ENCODE measurements around the gene EGFR.

Gene EGFR

DNA sequence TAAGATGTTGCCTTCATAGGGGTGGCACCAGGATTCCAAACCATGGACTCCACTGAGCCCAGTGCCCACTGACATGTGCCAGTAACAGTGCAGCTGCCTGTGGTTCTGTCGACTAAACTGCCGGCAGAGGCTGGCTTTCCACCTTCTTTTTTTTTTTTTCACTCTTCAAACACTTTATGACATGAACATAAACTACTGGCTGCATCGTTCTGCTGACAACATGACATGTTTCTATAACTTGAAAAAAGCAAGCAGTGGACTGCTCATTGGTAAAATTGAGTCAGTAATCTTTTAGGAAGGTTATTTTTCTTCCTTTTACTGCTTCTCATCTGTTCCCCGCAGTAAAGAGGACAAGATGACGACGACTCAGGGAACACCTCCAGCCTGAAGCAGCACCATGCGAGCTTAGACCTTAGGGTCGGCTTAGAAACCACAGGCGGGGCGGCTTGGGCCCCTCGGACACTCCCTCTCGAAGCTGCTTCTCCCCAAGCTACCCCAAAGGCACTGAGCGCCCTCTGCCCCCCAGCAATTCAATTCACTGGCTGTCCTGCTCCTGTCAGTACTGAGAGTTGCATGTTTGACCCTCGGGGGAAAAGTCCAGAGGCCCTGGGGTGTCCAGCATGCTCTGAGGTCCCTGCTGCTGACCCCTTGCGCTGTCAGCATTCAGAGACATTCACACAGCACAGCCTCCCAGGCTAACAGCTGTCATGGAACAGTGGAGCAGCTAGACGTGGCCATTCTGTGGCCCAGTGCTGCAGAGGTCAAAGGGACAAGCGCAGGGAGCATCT, 112.5 kb downstream of the EGFR start:
- DNase-seq: no peak

DNA sequence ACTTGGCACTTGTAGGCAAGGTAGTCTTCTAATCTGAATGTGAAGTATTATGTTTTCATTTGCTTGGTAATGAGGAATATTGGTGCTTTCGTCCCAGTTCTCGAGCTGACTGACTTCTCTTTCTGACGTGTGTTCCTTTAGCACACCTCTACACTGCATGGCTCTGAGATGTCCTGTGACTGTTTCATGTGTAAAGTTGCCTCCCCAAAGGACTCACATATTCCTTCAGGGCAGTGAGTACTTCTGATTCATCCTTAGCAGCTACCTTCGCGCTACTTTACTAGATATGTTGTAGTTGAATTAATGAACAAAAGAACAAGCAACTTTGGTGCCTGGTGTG, 113.7 kb downstream of the EGFR start:
- no peak for DNase-seq

DNA sequence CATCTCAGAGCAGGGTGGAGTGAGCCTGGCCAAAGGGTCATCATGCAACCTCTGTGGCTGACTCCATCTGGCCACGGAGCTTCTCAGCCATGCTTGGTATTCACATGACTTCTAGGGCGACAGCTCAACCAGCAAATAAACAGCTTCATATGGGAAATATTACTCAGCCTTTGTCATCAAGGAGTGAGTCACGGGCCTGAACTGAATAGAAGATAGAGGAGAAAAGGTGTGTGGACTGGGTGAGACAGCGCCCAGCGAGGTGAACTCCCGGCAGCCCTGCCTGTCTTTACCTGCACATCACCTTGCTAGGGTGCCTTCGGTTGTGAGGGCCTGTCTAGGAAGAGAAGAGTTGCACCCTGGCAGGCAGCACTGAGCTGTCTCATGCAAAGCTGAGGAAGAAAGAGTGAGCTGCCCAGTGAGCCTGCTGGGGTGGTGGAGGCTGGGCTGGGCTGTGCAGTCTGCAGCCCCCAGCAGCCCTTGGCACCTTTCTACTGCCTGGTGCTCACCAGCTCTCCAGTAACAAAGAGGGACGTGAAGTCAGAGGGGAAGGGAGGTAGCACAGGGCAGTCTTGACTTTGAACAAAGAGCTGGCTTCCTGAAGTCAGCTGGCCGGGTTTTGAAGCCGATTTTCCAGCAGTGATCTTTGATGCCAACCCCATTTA, 114.2 kb downstream of the EGFR start:
- no peak for DNase-seq

DNA sequence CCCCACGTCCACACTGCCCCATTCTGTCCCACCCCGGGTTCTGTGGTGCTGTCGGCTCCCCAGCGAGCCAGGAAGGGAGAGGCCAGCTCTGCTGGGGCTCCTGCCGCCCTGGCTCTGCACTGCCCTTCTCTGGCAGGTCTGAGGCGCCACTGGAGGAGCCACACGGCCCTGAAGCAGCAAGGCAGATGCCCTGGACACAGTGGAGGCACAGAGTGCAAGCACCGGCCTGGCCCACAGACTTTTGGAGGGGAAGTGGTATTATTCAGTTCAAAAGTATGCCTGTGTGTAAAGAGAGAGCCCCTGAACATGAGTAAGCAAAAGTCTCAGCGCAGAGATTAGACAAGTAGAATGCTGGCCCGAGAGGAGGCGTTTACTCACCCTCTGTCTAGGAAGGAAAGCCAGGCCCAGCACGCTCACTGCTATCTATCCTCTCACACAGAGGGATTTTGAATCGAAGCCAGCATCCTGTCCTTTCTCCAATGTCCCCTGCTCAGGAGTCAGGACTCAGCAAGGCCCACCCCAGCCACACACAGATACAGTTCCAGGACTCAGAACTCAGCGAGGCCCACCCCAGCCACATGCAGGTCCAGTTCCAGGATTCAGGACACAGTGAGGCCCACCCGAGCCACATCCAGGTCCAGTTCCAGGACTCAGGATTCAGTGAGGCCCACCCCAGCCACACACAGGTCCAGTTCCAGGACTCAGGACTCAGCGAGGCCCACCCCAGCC, 115.0 kb downstream of the EGFR start:
- DNase-seq: no peak

DNA sequence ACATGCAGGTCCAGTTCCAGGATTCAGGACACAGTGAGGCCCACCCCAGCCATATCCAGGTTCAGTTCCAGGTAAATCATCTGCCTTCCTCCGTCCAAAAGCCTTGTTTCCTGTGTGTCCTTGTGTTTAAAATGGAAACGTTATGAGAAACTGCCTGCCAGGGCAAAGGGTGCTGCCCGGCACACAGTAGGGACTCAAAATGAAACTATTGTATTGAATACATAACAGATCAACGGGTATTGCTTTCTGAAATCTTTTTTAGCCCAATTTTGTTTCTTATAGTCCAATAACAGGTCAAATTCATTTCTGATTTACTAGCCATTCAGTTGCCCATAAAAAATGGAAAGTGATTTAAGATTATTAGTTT, 115.5 kb downstream of the EGFR start:
- DNase-seq: no peak

DNA sequence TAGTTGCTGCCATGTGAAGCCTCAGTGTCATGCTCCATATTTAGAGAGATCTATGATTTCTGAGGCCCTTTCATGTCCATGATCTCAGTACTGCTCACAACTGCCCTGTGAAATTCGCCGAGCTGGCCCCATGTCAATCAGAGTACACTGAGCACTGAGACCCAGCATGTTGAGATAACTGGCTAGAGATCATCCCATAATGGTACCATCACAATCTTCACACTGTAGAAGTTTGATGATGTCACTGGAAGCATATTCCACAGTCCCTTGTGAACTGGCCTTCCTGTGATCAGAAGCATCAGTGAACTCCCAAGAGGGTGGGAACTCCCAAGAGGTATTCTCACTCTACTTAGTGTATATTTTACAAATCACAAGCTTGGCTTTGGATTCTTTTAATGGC, 116.0 kb downstream of the EGFR start:
- no peak for DNase-seq

DNA sequence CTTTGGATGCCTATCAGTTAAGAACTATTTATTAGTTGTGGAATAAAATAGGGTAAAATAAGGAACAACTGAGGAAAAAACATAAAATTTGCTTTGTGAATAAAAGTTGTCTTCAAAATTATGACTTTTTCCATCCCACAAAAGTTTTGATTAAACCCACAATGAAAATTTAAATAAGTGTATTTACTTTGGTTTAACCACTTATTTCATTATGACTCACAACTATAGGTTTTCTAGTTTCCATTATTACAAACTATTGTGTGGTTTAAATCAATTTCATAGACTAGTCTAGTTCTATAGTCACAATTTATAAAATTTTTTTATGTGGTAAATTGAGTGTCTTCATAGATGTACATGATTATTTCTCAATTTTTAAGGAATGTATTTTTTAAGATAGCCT, 116.6 kb downstream of the EGFR start:
- DNase-seq: no peak

DNA sequence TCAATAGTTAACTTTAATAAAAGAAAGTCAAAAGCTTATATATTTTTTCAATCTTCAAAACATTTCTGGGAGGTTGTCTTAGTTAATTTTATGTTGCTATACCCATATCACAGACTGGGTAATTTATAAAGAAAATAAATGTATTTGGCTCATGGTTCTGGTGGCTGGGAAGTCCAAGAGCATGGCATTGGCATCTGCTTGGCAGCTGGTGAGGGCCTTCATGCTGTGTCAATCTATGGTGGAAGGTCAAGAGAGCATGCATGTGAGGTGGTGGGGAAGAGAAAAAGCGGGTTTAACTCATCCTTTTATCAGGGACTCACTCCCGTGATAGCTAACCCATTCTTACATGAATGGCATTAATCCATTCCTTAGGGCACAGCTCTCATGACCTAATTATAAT, 119.8 kb downstream of the EGFR start:
- DNase-seq: no peak

DNA sequence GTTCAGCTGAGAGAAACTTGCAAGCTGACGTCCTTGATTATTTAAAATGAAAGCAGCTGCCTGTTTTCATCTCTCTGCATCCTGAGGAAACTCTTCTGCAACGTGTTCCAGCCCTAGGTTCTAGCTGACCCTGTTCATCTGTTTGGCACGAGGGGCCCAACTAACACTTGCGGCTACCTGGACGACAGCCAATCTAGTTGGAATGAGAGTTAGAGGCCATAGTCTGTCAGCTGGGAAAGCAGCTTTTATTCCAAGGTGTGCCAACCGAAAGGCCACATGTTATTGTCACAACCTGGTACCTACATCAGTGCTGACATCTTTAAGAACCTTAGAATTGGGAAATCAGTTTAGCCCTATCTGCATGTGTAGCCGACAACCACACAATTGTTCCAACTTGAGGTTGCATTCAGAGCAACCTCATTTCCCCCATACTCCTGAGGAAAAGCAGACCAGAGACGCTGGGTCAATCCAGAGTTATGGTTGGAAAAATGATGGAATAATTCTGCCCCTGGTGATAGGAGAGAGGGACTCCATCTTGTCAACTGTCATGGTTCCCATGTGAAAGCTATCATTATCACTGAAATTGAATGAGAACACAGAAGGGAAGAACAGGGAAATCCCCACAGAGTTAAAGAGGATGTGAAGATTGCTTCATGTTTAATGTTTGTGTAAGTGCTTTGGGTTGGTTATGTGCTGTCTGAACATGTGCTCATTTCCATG, 121.6 kb downstream of the EGFR start:
- DNase-seq: no peak

DNA sequence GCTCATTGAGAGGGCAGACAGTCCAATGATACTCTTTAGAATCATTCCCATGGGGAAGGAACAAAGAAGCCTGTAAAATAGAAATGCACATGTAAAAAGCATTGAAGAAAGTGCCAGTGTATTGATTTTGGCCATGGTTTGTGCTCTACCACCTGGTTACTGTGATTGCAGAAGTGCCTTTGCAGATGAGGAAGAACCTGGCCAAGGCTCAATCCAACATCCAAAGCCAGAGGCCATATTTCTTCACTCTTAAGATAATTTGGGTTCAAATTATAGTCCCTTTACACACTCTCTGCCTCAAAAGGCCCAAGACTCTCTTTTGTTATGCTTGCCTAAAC, 122.1 kb downstream of the EGFR start:
- no peak for DNase-seq

DNA sequence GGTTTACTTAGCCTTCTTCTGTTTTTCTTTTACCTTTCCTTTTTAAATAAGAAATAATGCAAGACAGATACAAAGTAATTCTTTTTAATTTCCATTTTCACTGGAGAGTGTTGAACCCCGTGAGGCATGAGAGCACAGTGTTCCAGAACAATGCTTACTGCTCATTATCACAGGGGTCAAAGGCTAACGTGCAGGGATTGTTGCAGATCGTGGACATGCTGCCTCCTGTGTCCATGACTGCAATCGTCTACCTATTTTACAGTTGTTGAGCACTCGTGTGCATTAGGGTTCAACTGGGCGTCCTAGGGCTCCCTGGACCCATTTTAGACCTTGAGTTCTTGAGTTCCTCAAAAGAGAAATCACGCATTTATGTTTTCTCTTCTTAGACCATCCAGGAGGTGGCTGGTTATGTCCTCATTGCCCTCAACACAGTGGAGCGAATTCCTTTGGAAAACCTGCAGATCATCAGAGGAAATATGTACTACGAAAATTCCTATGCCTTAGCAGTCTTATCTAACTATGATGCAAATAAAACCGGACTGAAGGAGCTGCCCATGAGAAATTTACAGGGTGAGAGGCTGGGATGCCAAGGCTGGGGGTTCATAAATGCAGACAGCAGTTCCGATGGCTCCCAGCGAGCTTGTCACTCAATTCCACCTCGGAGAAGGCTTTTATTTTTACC, 124.2 kb downstream of the EGFR start:
- DNase-seq: no peak

DNA sequence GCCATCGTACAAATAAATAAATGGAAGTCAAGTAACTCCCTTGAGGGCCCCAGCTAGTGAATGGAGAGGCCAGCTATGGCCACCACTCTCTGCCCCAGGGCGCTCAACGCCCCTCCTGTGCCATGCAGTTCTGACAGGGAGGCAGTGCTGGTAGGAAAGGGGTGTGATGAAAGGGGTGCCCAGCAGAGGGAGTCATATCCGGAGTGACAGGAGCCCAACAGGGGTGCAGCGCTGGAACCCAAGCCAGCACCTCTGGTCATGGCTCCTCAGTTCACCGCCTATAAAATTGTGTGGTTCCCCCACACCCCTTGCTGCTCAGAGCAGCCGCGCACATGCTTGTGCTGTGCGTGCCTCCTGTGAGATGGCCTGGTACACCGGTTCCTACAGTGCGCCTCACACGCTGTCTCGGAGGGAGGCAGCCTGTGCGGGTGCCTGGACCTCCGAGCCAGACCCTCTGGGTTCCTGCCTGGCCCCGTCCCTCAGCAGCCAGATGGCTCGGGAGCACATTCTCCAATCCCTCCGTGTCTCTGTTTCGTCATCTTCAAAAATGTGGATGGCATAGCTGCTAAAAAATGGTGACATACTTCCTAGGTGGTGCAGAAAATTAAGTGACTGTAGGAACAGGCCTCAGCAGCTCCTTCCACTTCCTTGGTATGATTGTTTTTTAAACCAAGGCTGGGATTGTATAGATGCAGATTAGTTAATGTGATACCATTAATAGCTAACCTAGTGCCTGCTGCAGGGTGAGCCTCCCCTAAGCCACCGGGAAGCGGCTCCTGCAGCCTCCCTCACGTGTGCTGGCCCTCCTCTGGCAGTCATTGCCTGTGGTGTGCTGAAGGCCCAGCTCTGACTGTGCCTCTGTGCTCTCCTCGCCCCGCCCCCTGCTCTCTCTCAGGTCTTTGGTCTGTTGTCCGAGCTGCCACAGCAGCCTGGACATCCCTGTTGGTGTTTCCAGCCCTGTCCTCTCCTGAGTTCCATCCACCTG, 125.8 kb downstream of the EGFR start:
- no peak for DNase-seq

DNA sequence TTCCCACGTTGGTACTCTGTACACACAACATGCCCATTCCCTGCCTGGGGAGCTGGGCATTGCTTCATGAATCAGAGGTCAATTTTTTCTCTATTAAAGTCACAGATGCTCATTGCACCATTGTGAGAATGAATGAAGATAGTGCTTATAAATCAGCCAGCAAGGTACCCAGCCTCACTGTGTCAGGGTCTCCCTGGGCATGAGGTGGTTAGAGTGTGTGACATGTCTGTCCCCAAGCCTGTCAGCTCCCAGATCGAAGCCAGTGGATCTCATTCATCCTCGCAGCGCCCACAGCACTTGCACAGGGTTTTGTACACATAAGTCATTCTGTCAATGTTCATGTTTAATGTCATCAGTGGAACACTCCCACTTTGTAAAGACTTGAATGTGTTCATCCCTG, 126.8 kb downstream of the EGFR start:
- DNase-seq: no peak

DNA sequence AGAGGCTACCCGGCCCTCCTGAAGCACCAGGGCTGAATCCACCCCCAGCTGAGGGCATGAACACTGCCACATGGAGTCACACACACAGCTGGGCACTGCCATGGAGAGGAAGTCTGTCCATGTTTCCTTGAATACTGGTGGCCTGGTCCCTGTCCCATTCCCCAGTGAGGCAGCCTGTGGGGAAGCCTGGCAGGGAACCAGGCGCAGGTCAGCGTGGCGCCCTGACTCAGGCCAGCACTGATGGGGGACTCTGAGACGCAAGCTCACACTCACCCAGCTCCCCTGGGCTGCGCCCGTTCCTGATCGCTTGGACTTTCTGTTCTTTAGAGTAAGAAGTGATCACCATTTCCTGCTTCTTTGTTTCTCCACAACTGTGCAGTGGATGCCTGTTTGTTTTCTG, 128.3 kb downstream of the EGFR start:
- DNase-seq: no peak

DNA sequence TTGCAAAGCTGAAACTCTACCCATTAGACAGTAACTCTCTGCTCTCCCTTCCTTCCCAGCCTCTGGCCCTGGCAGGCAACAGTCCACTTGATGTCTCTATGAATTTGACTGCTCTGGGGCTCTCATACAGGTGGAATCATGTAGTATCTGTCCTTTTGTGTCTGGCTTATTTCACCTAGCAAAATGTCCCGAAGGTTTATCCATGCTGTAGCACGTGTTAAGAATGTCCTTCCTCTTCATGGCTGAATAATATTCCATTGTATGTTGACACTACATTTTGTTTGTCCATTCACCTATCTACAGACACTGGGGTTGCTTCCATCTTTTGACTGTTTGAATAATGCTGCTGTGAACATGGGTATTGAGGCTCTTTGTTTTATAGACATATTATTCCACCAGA, 128.9 kb downstream of the EGFR start:
- no peak for DNase-seq

DNA sequence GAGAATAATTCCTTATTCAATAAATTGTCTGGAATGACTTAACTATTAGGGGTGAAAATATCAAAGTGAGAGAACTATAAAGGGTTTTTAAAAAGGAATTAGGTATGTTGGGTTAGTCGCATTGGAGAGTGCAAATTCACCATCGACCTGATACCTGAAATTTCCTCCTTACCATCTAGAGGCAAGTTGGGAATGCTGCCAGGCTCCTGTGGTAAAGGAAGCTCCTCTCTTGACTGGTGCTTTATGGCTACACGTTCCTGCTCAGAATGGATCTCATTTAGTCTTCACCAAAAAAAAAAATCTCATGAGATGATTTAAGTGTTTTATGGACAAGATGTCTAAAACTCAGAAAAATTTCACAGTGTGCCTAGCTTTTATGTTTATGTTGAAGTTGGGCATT, 129.8 kb downstream of the EGFR start:
- DNase-seq: no peak

DNA sequence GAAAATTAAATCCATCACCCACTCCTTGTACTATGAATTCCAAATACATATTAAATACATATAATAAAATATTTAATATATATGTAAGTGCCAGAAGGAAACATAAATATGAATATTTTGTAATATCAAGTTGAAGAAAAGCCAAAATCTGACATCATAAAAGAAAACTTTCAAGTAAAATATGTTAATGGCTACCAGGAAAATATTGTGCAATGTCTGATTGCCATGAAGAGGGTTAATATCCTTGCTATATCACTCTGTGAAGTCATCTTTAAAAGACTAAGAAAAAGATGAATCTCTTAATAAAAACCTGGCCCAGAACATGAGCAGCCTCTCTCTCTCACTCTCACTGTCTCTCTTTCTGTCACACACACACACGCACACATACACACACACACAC, 130.2 kb downstream of the EGFR start:
- no peak for DNase-seq

DNA sequence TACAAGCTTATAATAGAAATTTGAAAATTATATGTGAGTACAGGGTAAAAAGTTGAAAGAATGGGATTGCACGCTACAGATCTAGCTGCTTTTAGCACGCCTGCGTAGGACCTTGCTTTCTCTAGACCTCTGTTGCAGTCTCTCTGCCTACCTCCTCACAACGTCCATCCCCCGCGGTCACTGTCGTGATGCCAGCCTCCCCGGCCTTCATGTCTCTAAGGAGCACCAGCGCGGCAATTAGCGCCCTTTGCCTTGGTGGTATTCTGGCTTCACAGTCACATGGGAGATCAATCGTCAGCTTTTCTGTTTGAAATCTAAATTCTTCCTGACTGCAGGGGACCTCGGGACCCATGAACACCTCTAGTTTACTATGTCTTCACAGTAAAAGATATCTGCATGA, 131.3 kb downstream of the EGFR start:
- DNase-seq: no peak

DNA sequence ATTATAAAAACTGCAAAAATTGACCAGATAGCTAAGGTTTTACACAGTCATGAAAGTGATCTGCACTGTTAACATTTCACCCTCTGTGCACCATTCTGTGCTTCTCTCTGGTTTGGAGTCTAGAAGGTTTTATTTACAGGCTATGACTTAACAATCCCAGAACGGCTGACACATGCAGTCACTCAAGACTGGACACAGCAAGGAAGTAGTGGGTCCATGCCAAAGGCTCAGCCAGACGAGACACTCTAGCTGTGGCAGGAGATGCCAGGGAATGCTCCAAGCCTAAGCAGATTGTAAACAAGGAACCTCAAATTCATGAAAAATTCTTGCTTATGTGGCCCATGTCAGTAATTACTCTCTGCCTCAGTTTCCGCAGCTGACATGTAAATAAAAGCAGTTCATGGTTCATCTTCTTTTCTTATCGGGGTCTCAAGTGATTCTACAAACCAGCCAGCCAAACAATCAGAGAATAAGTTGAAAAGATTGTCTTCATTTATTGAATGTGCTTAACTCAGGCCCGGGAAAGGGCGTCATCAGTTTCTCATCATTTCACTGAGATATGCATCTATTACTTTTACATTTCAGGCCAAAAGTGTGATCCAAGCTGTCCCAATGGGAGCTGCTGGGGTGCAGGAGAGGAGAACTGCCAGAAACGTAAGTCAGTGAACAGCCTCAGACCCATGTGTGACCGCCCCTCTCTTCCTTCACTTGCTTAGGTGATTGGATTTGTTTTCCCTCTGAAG, 132.1 kb downstream of the EGFR start:
- no peak for DNase-seq

DNA sequence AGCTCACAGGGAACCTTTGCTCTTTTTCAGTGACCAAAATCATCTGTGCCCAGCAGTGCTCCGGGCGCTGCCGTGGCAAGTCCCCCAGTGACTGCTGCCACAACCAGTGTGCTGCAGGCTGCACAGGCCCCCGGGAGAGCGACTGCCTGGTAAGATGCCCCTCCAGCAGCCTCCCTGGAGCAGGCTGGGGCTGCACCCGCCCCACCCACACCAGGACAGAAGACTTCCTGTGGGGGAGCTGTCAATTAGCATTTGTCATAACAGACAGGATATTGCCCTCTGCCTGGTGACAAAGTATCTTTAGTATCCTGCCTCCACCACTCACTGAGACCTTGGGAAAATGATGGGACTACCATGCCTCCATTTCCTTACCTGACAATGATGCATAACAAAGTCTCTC, 133.7 kb downstream of the EGFR start:
- DNase-seq: no peak

DNA sequence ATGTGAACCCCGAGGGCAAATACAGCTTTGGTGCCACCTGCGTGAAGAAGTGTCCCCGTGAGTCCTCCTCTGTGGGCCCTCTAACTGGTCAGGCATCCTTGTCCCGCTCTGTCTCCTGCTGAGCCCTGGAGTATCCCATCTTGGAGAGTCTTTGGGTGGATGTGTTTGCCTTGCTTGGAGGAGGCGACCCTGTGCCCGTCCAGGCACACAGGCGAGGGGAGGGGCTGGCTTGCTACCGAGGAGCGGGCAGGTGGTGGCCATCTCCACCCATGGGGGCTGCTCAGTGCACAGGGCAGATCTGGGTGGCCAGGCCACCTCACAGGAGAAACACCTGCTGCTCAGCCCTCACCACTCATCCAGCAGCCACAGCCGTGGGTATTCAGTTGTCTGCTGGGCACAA, 135.3 kb downstream of the EGFR start:
- DNase-seq: no peak
